SK-N-SH (cell line): ENCODE data around the gene MXRA8. TPM values are rescaled to one million over a fixed set of nuclear protein-coding genes. Genes with fewer than 3 reads are reported as not detected.

ENCODE experiments used
- CTCF ChIA-PET: fragments of 300-600, 350-600 bp; formaldehyde crosslinking; extraction: SDS; loops from one replicate; lab custom pipeline; 2021; lab: Yijun Ruan, JAX
- POLR2A ChIA-PET: fragments of 350-600 bp; sonication (Branson Sonifier 250); formaldehyde crosslinking; extraction: SDS; loops from one replicate; lab custom pipeline; 2020; ENCODE audit warnings: antibody characterized with exemption, inconsistent platforms; lab: Yijun Ruan, JAX
- DNase-seq: peaks from one replicate; pipeline ENCODE4 v3.0.0; 2012
- H2AFZ ChIP-seq: fragments of 200-600 bp; sonication (generic); 2 replicates; pipeline ENCODE4 v1.8.1; 2016; ENCODE audit warnings: antibody characterized with exemption, mild to moderate bottlenecking, low read depth
- H3F3A ChIP-seq: fragments of 200-600 bp; sonication (generic); replicated peaks from 2 replicates; pipeline ENCODE3; 2016; ENCODE audit warnings: antibody characterized with exemption, mild to moderate bottlenecking; ENCODE audit not compliant: insufficient read depth
- H3K27ac ChIP-seq, 2 experiments: fragments of 200-500 bp in 1 of 2; fragments of 200-600 bp in 1 of 2; sonication (Bioruptor generic) in 1 of 2; sonication (generic), shearing (Covaris generic) in 1 of 2; 2 replicates each; pipeline versions ENCODE4 v1.5.1 to v1.6.1; 2014 to 2016; ENCODE audit warnings: low read depth in 2 of 2, inconsistent platforms in 1 of 2, low read length in 1 of 2, mild to moderate bottlenecking in 1 of 2, mixed read lengths in 1 of 2
- H3K27me3 ChIP-seq: fragments of 200-600 bp; sonication (generic), shearing (Covaris generic); 2 replicates; pipeline ENCODE4 v1.6.1; 2016; ENCODE audit warnings: mixed run types; ENCODE audit not compliant: insufficient read depth
- H3K36me3 ChIP-seq, 2 experiments: fragments of 200-500 bp in 1 of 2; fragments of 200-600 bp in 1 of 2; sonication (Bioruptor generic) in 1 of 2; sonication (generic) in 1 of 2; replicated peaks in 1 of 2; 2 replicates each; pipeline versions ENCODE3 to v1.5.1; 2014 to 2016; ENCODE audit warnings: low read length in 1 of 2, mild to moderate bottlenecking in 1 of 2; ENCODE audit not compliant: insufficient read depth in 2 of 2, control insufficient read depth in 1 of 2
- H3K4me1 ChIP-seq, 2 experiments: fragments of 200-500 bp in 1 of 2; fragments of 200-600 bp in 1 of 2; sonication (Bioruptor generic) in 1 of 2; sonication (generic), shearing (Covaris generic) in 1 of 2; 2 replicates each; pipeline versions ENCODE4 v1.5.1 to v1.6.1; 2014 to 2016; ENCODE audit warnings: low read depth in 1 of 2, low read length in 1 of 2, mixed run types in 1 of 2; ENCODE audit not compliant: insufficient read depth in 2 of 2, control insufficient read depth in 1 of 2
- H3K4me2 ChIP-seq: fragments of 200-600 bp; sonication (generic), shearing (Covaris generic); 2 replicates; pipeline ENCODE4 v1.6.1; 2017; ENCODE audit warnings: mixed run types
- H3K4me3 ChIP-seq, 2 experiments: fragments of 200-500 bp in 1 of 2; fragments of 200-600 bp in 1 of 2; sonication (Bioruptor generic) in 1 of 2; sonication (generic), shearing (Covaris generic) in 1 of 2; 2 replicates each; pipeline versions ENCODE4 v1.5.1 to v1.8.1; 2014 to 2016; ENCODE audit warnings: low read depth in 2 of 2, inconsistent platforms in 1 of 2, low read length in 1 of 2, mild to moderate bottlenecking in 1 of 2, mixed read lengths in 1 of 2, moderate library complexity in 1 of 2
- H3K79me2 ChIP-seq: fragments of 200-600 bp; sonication (generic); 2 replicates; pipeline ENCODE4 v1.8.1; 2017; ENCODE audit warnings: mild to moderate bottlenecking; ENCODE audit not compliant: insufficient read depth
- H3K9ac ChIP-seq: fragments of 200-600 bp; sonication (generic); 2 replicates; pipeline ENCODE4 v1.6.1; 2017; ENCODE audit warnings: mixed run types
- H3K9me2 ChIP-seq: fragments of 200-600 bp; sonication (generic); 2 replicates; pipeline ENCODE4 v1.6.1; 2017; ENCODE audit warnings: mixed run types
- H3K9me3 ChIP-seq: fragments of 200-600 bp; sonication (generic); 2 replicates; pipeline ENCODE4 v1.6.1; 2017; ENCODE audit warnings: mixed run types, mild to moderate bottlenecking, moderate library complexity
- H4K20me1 ChIP-seq: fragments of 200-600 bp; sonication (generic); 2 replicates; pipeline ENCODE4 v1.6.1; 2017; ENCODE audit warnings: mild to moderate bottlenecking, mixed run types; ENCODE audit not compliant: insufficient read depth
- CHD2 ChIP-seq: fragments of 150-350 bp; IDR thresholded peaks from 2 replicates; pipeline ENCODE4 v1.6.1; 2018; ENCODE audit warnings: low read length; ENCODE audit not compliant: partially characterized antibody
- CTCF ChIP-seq: fragments of 200-600 bp; sonication (generic); IDR thresholded peaks from 2 replicates; pipeline ENCODE4 v1.6.1; 2017; ENCODE audit warnings: antibody characterized with exemption, mild to moderate bottlenecking, moderate library complexity
- ELF1 ChIP-seq: IDR thresholded peaks from 2 replicates; pipeline ENCODE4 v1.4.0; 2012
- EP300 ChIP-seq, 2 experiments: IDR thresholded peaks; 2 replicates each; pipeline versions ENCODE4 v1.4.0 to v1.6.1; 2012; ENCODE audit warnings: borderline replicate concordance in 1 of 2, low read depth in 1 of 2, low read length in 1 of 2
- FOSL2 ChIP-seq: IDR thresholded peaks from 2 replicates; pipeline ENCODE4 v1.4.0; 2012; ENCODE audit warnings: low read depth, mild to moderate bottlenecking, moderate library complexity, borderline replicate concordance
- GABPA ChIP-seq: IDR thresholded peaks from 2 replicates; pipeline ENCODE4 v1.4.0; 2012; ENCODE audit warnings: low read depth, mild to moderate bottlenecking
- IRF3 ChIP-seq: fragments of 150-350 bp; IDR thresholded peaks from 2 replicates; pipeline ENCODE4 v1.6.1; 2016; ENCODE audit warnings: mild to moderate bottlenecking, low read depth, low read length
- JUND ChIP-seq: IDR thresholded peaks from 2 replicates; pipeline ENCODE4 v1.4.0; 2012
- MAX ChIP-seq: IDR thresholded peaks from 2 replicates; pipeline ENCODE4 v1.4.0; 2012; ENCODE audit warnings: low read depth
- MXI1 ChIP-seq: IDR thresholded peaks from 2 replicates; pipeline ENCODE4 v1.6.1; 2012; ENCODE audit warnings: mild to moderate bottlenecking, low read depth, low read length, improper control_type of control experiment
- RAD21 ChIP-seq: IDR thresholded peaks from 2 replicates; pipeline ENCODE4 v1.6.1; 2012; ENCODE audit warnings: mild to moderate bottlenecking, low read length
- SIN3A ChIP-seq: IDR thresholded peaks from 2 replicates; pipeline ENCODE4 v1.6.1; 2012; ENCODE audit warnings: low read depth, mild to moderate bottlenecking, low read length, moderate library complexity, borderline replicate concordance
- SMC3 ChIP-seq: IDR thresholded peaks from 2 replicates; pipeline ENCODE4 v1.6.1; 2012; ENCODE audit warnings: low read depth, low read length, improper control_type of control experiment
- YY1 ChIP-seq: IDR thresholded peaks from 2 replicates; pipeline ENCODE4 v1.4.0; 2012; ENCODE audit warnings: low read depth, mild to moderate bottlenecking
- WGBS: methylation state at CpG from one replicate; pipeline ENCODE4 v1.1.6; 2017; ENCODE audit warnings: low lambda C conversion rate; 5-methylcytosine and 5-hydroxymethylcytosine counted together
- polyA plus RNA-seq, 3 experiments: library from polyadenylated mRNA; depleted of rRNA; stranded (reverse); fragments of >200 nt; gene quantifications; 2 replicates each; pipeline ENCODE4 v1.2.3, GENCODE V29; 2012

The MXRA8 gene
- polyA plus RNA-seq, 1 of the 3 experiments (the other 2 are of a cell fraction) = 2.5 TPM

GRCh38 chr1:1349256-1350012 is 8.9 kb downstream of the MXRA8 start, which contains the start of gene DVL1:
Gene DVL1 (minus strand): TSS chr1:1349418. CDS start chr1:1349065, 353 bp downstream.
- ChIA-PET CTCF (interaction anchor here (1.0 to 2.1 kb wide), 6 partner anchors 10 to 49 kb away, joined by 3 to 13 read pairs (median 6); partner anchors contain the start of gene AURKAIP1), POLR2A (no interaction called here)
- Histone ChIP-seq H3K36me3 (no peaks in the 10 kb centered on the region), H3K27me3 (no peaks in the 10 kb centered on the region), H3K9ac (peak within 1 kb of the TSS; percentile 76; the same call in 1 of the 2 replicates), H3K4me3 (peak within 1 kb of the TSS; percentile 67 to 87), H3K4me1 (peaks cover 0 to 45% of the 10 kb centered on the region in 2 experiments; a peak in 1 of 4 replicates), H3K4me2 (peak within 1 kb of the TSS; percentile 89), H3K9me2 (no peaks in the 10 kb centered on the region), H2AFZ (no peak within 1 kb of the TSS), H3F3A (peaks cover 5% of the 10 kb centered on the region), H3K79me2 (peaks cover 44% of the 10 kb centered on the region), H4K20me1 (peaks cover 34% of the 10 kb centered on the region), H3K9me3 (no peaks in the 10 kb centered on the region), H3K27ac (peak within 1 kb of the TSS in 1 of 2 experiments; percentile 90; a peak in 2 of 4 replicates)
- TF ChIP-seq CTCF (peak; percentile 55), MAX (no peak), SIN3A (no peak), RAD21 (peak; percentile 46), ELF1 (no peak), IRF3 (no peak), CHD2 (no peak), JUND (no peak), SMC3 (0 out of 2 replicates have a peak, but pooled peaks have one; percentile 5), FOSL2 (no peak), MXI1 (peak; percentile 33; the same call in 1 of the 2 replicates), EP300 (IDR thresholded peaks at IDR 0.05; ENCODE audit: borderline replicate concordance in 1 of 2, low read depth in 1 of 2, low read length in 1 of 2) (no peak), GABPA (no peak), YY1 (no peak)
- WGBS = 0% methylated on average over 12 of the region's 122 CpGs
- peak; percentile 98 for DNase-seq
